Keratinocyte (primary cell): ENCODE measurements around the gene CTNNBL1. TPM values are rescaled to one million over a fixed set of nuclear protein-coding genes. Genes with fewer than 3 reads are reported as not detected.

Source experiments
- DNase-seq: peaks from one replicate; pipeline ENCODE4 v3.0.0-alpha.2; 2011; ENCODE audit warnings: low read depth, missing footprints, low spot score
- FAIRE-seq: peaks from 2 replicates; lab custom pipeline; 2011; peaks lifted over from hg19 to GRCh38; lab: Jason Lieb, UNC
- H2AFZ ChIP-seq: 2 replicates; pipeline ENCODE4 v1.6.0; 2012; ENCODE audit warnings: low read length, control low read depth, inconsistent platforms; ENCODE audit not compliant: control insufficient read depth
- H3K27ac ChIP-seq: 2 replicates; pipeline ENCODE4 v1.5.1; 2011; ENCODE audit warnings: low read length; ENCODE audit not compliant: control insufficient read depth, insufficient read depth
- H3K27me3 ChIP-seq: 3 replicates; pipeline ENCODE4 v1.6.0; 2011; ENCODE audit warnings: low read length; ENCODE audit not compliant: control insufficient read depth, insufficient read depth; ENCODE audit errors: extremely low read depth
- H3K36me3 ChIP-seq, 2 experiments: 2 replicates in 1 of 2; 3 replicates in 1 of 2; pipeline ENCODE4 v1.5.1; 2011; ENCODE audit warnings: low read length in 2 of 2, mild to moderate bottlenecking in 1 of 2; ENCODE audit not compliant: control insufficient read depth in 2 of 2, insufficient read depth in 2 of 2; ENCODE audit errors: extremely low read depth in 1 of 2
- H3K4me1 ChIP-seq: 3 replicates; pipeline ENCODE4 v1.5.1; 2011; ENCODE audit warnings: low read length; ENCODE audit not compliant: control insufficient read depth, insufficient read depth; ENCODE audit errors: extremely low read depth
- H3K4me2 ChIP-seq: 3 replicates; pipeline ENCODE4 v1.6.0; 2011; ENCODE audit warnings: low read depth, low read length; ENCODE audit not compliant: control insufficient read depth, insufficient read depth; ENCODE audit errors: extremely low read depth
- H3K4me3 ChIP-seq, 3 experiments: fragments of 200-600 bp in 1 of 3; sonication (generic) in 1 of 3; 2 replicates in 2 of 3; 3 replicates in 1 of 3; pipeline ENCODE4 v1.5.1; 2011 to 2016; ENCODE audit warnings: low read length in 3 of 3, mild to moderate bottlenecking in 3 of 3, control low read depth in 2 of 3, inconsistent platforms in 1 of 3, low read depth in 1 of 3, mixed read lengths in 1 of 3, mixed run types in 1 of 3, moderate library complexity in 1 of 3; ENCODE audit not compliant: control insufficient read depth in 2 of 3, insufficient read depth in 2 of 3; ENCODE audit errors: extremely low read depth in 1 of 3
- H3K79me2 ChIP-seq: 2 replicates; pipeline ENCODE4 v1.6.0; 2012; ENCODE audit warnings: low read length; ENCODE audit not compliant: control insufficient read depth, insufficient read depth
- H3K9ac ChIP-seq: 3 replicates; pipeline ENCODE4 v1.6.0; 2011; ENCODE audit warnings: low read length; ENCODE audit not compliant: control insufficient read depth, insufficient read depth; ENCODE audit errors: extremely low read depth
- H3K9me1 ChIP-seq: 3 replicates; pipeline ENCODE4 v1.6.0; 2011; ENCODE audit warnings: low read length; ENCODE audit not compliant: control insufficient read depth, insufficient read depth; ENCODE audit errors: extremely low read depth
- H3K9me3 ChIP-seq: 2 replicates; pipeline ENCODE4 v1.5.1; 2012; ENCODE audit warnings: low read depth, low read length; ENCODE audit not compliant: control insufficient read depth
- H4K20me1 ChIP-seq: 3 replicates; pipeline ENCODE4 v1.6.0; 2011; ENCODE audit warnings: low read length; ENCODE audit not compliant: control insufficient read depth, insufficient read depth; ENCODE audit errors: extremely low read depth
- CTCF ChIP-seq, 3 experiments: IDR thresholded peaks in 1 of 3; conservative IDR thresholded peaks in 1 of 3; optimal IDR thresholded peaks in 1 of 3; 2 replicates in 2 of 3; 3 replicates in 1 of 3; pipeline versions ENCODE3 to v1.5.1; 2011; ENCODE audit warnings: low read length in 3 of 3, mild to moderate bottlenecking in 3 of 3, moderate library complexity in 2 of 3, control low read depth in 1 of 3, inconsistent platforms in 1 of 3; ENCODE audit not compliant: insufficient read depth in 2 of 3; ENCODE audit errors: extremely low read depth in 1 of 3
- EZH2 ChIP-seq: IDR thresholded peaks from one replicate; pipeline ENCODE4 v1.6.1; 2012; ENCODE audit warnings: inconsistent platforms, mild to moderate bottlenecking, low read length, moderate library complexity
- dilution Hi-C: fragments of 300-500 bp; cut with MboI; formaldehyde crosslinking; loops from one replicate; pipeline ENCODE4 v1.7.0; 2020; ENCODE audit warnings: low sequenced_read_pairs; ENCODE audit not compliant: extremely low pct_ligation_motif_present
- polyA plus RNA-seq, 5 experiments: library from polyadenylated mRNA; depleted of rRNA in 3 of 5; stranded (reverse) in 3 of 5; stranded (forward) in 1 of 5; unstranded in 1 of 5; fragments of >200 nt; gene quantifications; 1 replicate in 1 of 5; 2 replicates in 3 of 5; 3 replicates in 1 of 5; pipeline versions ENCODE4 v1.2.1 to v1.2.3, GENCODE V29; 2011 to 2012; ENCODE audit warnings: missing spikeins in 2 of 5, low read depth in 1 of 5, low replicate concordance in 1 of 5

CTNNBL1 gene
- polyA plus RNA-seq, 1 donor (not counting 4 experiments of a cell fraction or from before 2014, with no cell fraction given): 37.0 TPM

- H3K79me2 ChIP-seq: no peaks in the 10 kb centered on the region
- H3K4me1 ChIP-seq: peaks cover 17% of the 10 kb centered on the region
- H3K27me3 ChIP-seq: peaks cover 32% of the 10 kb centered on the region
- dilution Hi-C loops: no loop called here
- H2AFZ ChIP-seq: peak overlapping the region; percentile 9
- H3K4me2 ChIP-seq: peak overlapping the region; percentile 27
- no peak overlapping the region for H3K9ac ChIP-seq
- TF ChIP-seq EZH2 (peak; percentile 81), CTCF (optimal IDR thresholded peaks at IDR 0.05 in 1 of 3, IDR thresholded peaks at IDR 0.05 in 1 of 3, conservative IDR thresholded peaks at IDR 0.05 in 1 of 3; ENCODE audit: extremely low read depth in 1 of 3, insufficient read depth in 2 of 3, low read length in 3 of 3) (peak in 2 of 3 experiments; percentile 44 to 56)
- H3K36me3 ChIP-seq: no peaks in the 10 kb centered on the region
- H3K4me3 ChIP-seq: peak overlapping the region; percentile 34 to 44 (median 41)
- FAIRE-seq (no peak), DNase-seq (no peak)
- no peaks in the 10 kb centered on the region for H3K9me3 ChIP-seq
- no peaks in the 10 kb centered on the region for H3K9me1 ChIP-seq
- no peaks in the 10 kb centered on the region for H4K20me1 ChIP-seq
- no peak overlapping the region for H3K27ac ChIP-seq
These were observed 209.6 kb downstream of the CTNNBL1 start for GRCh38 chr20:37903317-37904007.

DNA sequence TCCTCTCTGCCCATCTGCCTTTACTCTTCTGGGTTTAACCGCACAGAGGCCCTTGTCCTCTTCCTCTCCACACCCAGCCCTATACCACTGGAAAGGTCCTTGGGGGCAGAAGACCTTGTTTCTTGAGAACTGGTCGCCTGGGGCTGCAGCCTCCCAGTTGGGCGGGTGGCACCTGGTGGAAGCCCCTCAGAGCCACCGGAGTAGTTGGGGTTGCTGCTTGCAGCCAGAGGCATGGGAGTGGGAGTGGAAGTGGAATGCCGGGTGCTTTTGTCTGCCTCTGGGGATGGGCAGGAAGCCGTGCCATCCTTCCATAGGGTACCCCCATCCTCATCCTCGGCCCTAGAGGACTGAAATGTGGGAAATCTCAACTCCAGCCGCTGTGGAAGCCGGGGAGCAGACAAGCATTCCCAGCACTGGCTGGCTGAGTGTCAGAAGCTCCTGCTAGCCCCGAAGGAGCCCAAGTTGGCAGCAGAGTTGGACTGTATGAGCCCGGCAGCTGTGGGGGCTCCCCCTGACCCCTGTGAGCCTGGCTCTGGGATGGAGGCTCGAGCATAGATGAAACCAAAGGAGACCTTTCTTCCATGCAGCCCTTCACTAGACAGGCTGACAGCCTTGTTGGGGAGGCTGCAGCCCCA is 210.3 kb downstream of the CTNNBL1 start:
- H3K27ac ChIP-seq: no peak overlapping the region
- no peaks in the 10 kb centered on the region for H3K9me3 ChIP-seq
- TF ChIP-seq EZH2 (no peak), CTCF (optimal IDR thresholded peaks at IDR 0.05 in 1 of 3, IDR thresholded peaks at IDR 0.05 in 1 of 3, conservative IDR thresholded peaks at IDR 0.05 in 1 of 3; ENCODE audit: extremely low read depth in 1 of 3, insufficient read depth in 2 of 3, low read length in 3 of 3) (no peak)
- no peaks in the 10 kb centered on the region for H3K79me2 ChIP-seq
- no peak overlapping the region for H3K9ac ChIP-seq
- H3K4me3 ChIP-seq: no peak overlapping the region
- H4K20me1 ChIP-seq: no peaks in the 10 kb centered on the region
- dilution Hi-C loops: no loop called here
- peaks cover 11% of the 10 kb centered on the region for H3K4me1 ChIP-seq
- H3K36me3 ChIP-seq: no peaks in the 10 kb centered on the region
- peaks cover 32% of the 10 kb centered on the region for H3K27me3 ChIP-seq
- FAIRE-seq (no peak), DNase-seq (no peak)
- H3K9me1 ChIP-seq: no peaks in the 10 kb centered on the region
- H2AFZ ChIP-seq: no peak overlapping the region
- H3K4me2 ChIP-seq: no peak overlapping the region
